Astrocyte (in vitro differentiated cells and primary cell): ENCODE results near the gene SLC27A4.

Experiments used
- CTCF ChIP-seq: IDR thresholded peaks from 2 replicates; pipeline ENCODE4 v1.5.1; 2011; ENCODE audit warnings: low read depth, mild to moderate bottlenecking, inconsistent platforms, low read length, moderate library complexity; ENCODE audit not compliant: insufficient read depth
- EZH2 ChIP-seq: IDR thresholded peaks from 2 replicates; pipeline ENCODE4 v1.6.1; 2012; ENCODE audit warnings: mild to moderate bottlenecking, low read length, inconsistent platforms; ENCODE audit not compliant: insufficient read depth

DNA sequence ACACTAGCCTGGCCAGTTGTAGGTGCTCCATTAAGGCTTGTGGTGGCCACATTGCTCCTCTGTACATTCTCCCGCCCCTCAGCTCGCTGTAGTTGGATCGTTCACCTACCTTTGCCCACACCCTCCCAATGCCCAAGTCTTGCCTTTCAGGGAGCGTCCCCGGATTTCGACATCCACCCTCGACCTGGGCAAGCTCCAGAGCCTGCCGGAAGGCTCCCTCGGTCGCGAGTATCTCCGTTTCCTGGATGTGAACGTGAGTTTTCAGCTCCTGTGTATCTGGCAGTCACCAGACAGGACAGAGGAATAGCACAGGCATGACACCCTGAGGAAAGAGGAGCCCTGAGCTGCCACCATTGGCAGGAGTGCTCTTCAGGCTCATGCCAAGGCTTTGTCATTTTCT, 14.7 kb upstream of the SLC27A4 start:
- TF ChIP-seq CTCF = no peak
- TF ChIP-seq EZH2 = no peak
